ENCODE data around the gene CFAP210. TPM values are rescaled to one million over a fixed set of nuclear protein-coding genes. Genes with fewer than 3 reads are reported as not detected.

CFAP210 gene
- total RNA-seq, 1 experiment from 2014 or later: not detected

DNA sequence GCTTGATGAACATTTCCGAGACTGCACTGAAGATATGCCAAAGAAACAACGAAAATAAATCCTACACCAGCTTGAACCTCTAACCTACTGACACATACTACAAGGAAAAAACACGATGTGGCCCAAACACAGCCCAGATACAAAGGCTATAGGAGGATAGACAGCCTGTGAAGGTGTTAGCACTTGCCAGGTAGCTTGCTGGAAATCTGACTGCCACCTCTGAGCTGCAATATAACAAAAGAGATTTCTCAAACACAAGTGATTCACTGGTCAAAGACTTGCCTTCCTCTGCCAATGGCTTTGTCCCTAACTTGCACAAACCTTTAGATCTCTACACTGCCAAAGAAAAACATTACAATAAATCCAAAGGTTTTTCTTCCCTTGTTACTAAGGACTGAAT lies 21.1 kb downstream of the CFAP210 start:
- H3K79me2 ChIP-seq (ENCODE audit: insufficient read depth, low read length): no peaks in the 10 kb centered on the region
- no peak overlapping the region for H2AFZ ChIP-seq (ENCODE audit: low read depth, low read length, poor library complexity, severe bottlenecking)
- no peaks in the 10 kb centered on the region for H3K36me3 ChIP-seq (ENCODE audit: control insufficient read depth in 1 of 2, insufficient read depth in 2 of 2, low read length in 2 of 2)
- no peak overlapping the region for H3K4me3 ChIP-seq (replicated peaks in 1 of 2; ENCODE audit: low read depth in 1 of 2, low read length in 2 of 2)
- H3K9me3 ChIP-seq (ENCODE audit: control insufficient read depth in 1 of 2, insufficient read depth in 1 of 2, low read depth in 1 of 2, low read length in 2 of 2): no peaks in the 10 kb centered on the region
- no peaks in the 10 kb centered on the region for H3K9me2 ChIP-seq (ENCODE audit: insufficient read depth)
- intact Hi-C loops (cut with micrococcal nuclease): no loop called here
- no peak overlapping the region for H3K4me2 ChIP-seq (ENCODE audit: low read length)
- TF ChIP-seq, protein P1, sequence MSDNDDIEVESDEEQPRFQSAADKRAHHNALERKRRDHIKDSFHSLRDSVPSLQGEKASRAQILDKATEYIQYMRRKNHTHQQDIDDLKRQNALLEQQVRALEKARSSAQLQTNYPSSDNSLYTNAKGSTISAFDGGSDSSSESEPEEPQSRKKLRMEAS (IDR thresholded peaks at IDR 0.05): no peak
- TF ChIP-seq ZFX (IDR thresholded peaks at IDR 0.05): no peak
- TF ChIP-seq YY1 (IDR thresholded peaks at IDR 0.05; ENCODE audit: extremely low read depth, insufficient replicate concordance, low read depth, low read length): no peak
- no peak for TF ChIP-seq POLR2AphosphoS5 (IDR thresholded peaks at IDR 0.05; ENCODE audit: low read depth, low read length)
- TF ChIP-seq TCF7L2 (IDR thresholded peaks at IDR 0.05; ENCODE audit: borderline replicate concordance, extremely low read depth, insufficient read depth, insufficient read length): no peak
- TF ChIP-seq EZH2 (IDR thresholded peaks at IDR 0.05): no peak
- TF ChIP-seq EZH2phosphoT487 (IDR thresholded peaks at IDR 0.05; ENCODE audit: borderline replicate concordance): no peak
- TF ChIP-seq ZNF274 (IDR thresholded peaks at IDR 0.05; ENCODE audit: low read depth, low read length): no peak
- no peak for TF ChIP-seq SRF (IDR thresholded peaks at IDR 0.05; ENCODE audit: low read depth)
- TF ChIP-seq, protein P2, sequence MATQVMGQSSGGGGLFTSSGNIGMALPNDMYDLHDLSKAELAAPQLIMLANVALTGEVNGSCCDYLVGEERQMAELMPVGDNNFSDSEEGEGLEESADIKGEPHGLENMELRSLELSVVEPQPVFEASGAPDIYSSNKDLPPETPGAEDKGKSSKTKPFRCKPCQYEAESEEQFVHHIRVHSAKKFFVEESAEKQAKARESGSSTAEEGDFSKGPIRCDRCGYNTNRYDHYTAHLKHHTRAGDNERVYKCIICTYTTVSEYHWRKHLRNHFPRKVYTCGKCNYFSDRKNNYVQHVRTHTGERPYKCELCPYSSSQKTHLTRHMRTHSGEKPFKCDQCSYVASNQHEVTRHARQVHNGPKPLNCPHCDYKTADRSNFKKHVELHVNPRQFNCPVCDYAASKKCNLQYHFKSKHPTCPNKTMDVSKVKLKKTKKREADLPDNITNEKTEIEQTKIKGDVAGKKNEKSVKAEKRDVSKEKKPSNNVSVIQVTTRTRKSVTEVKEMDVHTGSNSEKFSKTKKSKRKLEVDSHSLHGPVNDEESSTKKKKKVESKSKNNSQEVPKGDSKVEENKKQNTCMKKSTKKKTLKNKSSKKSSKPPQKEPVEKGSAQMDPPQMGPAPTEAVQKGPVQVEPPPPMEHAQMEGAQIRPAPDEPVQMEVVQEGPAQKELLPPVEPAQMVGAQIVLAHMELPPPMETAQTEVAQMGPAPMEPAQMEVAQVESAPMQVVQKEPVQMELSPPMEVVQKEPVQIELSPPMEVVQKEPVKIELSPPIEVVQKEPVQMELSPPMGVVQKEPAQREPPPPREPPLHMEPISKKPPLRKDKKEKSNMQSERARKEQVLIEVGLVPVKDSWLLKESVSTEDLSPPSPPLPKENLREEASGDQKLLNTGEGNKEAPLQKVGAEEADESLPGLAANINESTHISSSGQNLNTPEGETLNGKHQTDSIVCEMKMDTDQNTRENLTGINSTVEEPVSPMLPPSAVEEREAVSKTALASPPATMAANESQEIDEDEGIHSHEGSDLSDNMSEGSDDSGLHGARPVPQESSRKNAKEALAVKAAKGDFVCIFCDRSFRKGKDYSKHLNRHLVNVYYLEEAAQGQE (IDR thresholded peaks at IDR 0.05; ENCODE audit: low read depth): no peak
- TF ChIP-seq CBX3 (IDR thresholded peaks at IDR 0.05; ENCODE audit: low read depth): no peak
- TF ChIP-seq CEBPB (IDR thresholded peaks at IDR 0.05; ENCODE audit: low read depth): no peak
- TF ChIP-seq, protein P3, sequence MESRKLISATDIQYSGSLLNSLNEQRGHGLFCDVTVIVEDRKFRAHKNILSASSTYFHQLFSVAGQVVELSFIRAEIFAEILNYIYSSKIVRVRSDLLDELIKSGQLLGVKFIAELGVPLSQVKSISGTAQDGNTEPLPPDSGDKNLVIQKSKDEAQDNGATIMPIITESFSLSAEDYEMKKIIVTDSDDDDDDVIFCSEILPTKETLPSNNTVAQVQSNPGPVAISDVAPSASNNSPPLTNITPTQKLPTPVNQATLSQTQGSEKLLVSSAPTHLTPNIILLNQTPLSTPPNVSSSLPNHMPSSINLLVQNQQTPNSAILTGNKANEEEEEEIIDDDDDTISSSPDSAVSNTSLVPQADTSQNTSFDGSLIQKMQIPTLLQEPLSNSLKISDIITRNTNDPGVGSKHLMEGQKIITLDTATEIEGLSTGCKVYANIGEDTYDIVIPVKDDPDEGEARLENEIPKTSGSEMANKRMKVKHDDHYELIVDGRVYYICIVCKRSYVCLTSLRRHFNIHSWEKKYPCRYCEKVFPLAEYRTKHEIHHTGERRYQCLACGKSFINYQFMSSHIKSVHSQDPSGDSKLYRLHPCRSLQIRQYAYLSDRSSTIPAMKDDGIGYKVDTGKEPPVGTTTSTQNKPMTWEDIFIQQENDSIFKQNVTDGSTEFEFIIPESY (IDR thresholded peaks at IDR 0.05; ENCODE audit: extremely low read depth, insufficient replicate concordance, low read length): no peak
- TF ChIP-seq, protein P4, sequence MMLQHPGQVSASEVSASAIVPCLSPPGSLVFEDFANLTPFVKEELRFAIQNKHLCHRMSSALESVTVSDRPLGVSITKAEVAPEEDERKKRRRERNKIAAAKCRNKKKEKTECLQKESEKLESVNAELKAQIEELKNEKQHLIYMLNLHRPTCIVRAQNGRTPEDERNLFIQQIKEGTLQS (IDR thresholded peaks at IDR 0.05): no peak
- TF ChIP-seq FOSL1 (IDR thresholded peaks at IDR 0.05; ENCODE audit: low read depth): no peak
- TF ChIP-seq CTCF (IDR thresholded peaks at IDR 0.05 in 2 of 3, conservative IDR thresholded peaks at IDR 0.05 in 1 of 3; ENCODE audit: borderline replicate concordance in 1 of 3, insufficient read depth in 1 of 3, low read depth in 2 of 3, low read length in 2 of 3): no peak
- TF ChIP-seq SP1 (IDR thresholded peaks at IDR 0.05; ENCODE audit: low read depth): no peak
- H3K27ac ChIP-seq (ENCODE audit: low read depth, low read length): no peak overlapping the region
- no peaks in the 10 kb centered on the region for H3K27me3 ChIP-seq (ENCODE audit: insufficient read depth, low read length)
- ChIA-PET CTCF (no interaction called here), RAD21 (ENCODE audit: low non-redundant PET in 1 of 2, low total read pairs in 2 of 2, uncharacterized antibody in 2 of 2, unreplicated experiment in 2 of 2) (no interaction called here), POLR2A (no interaction called here)
- ATAC-seq (no peak), DNase-seq (ENCODE audit: low read depth, low spot score) (no peak)
- H3K4me1 ChIP-seq (ENCODE audit: control insufficient read depth in 1 of 2, insufficient read depth in 2 of 2, low read length in 2 of 2): no peaks in the 10 kb centered on the region
- H4K20me1 ChIP-seq (ENCODE audit: insufficient read depth): no peaks in the 10 kb centered on the region
- no peak overlapping the region for H3K9ac ChIP-seq (ENCODE audit: low read length)
- no TSS peak for BruUV-seq (replicated peaks)

Measured in HCT116 (cell line).